Testis (tissue), 2 donors: ENCODE data around the gene CFAP126.

Experiments used
- CTCF ChIP-seq, 3 experiments: fragments of 450-650 bp in 2 of 3; fragments of 200-600 bp in 1 of 3; sonication (generic) in 1 of 3; IDR thresholded peaks; one replicate each; pipeline ENCODE4 v1.5.1; 2016 to 2019; ENCODE audit warnings: antibody characterized with exemption in 3 of 3, mild to moderate bottlenecking in 2 of 3, moderate library complexity in 1 of 3
- POLR2A ChIP-seq: fragments of 450-650 bp; IDR thresholded peaks from one replicate; pipeline ENCODE4 v1.6.1; 2017; ENCODE audit warnings: antibody characterized with exemption, mild to moderate bottlenecking, moderate library complexity

- no peak for TF ChIP-seq POLR2A
- TF ChIP-seq CTCF (IDR thresholded peaks at IDR 0.05) = no peak
Observed at GRCh38 chr1:161365207-161365606, 2.5 kb downstream of the CFAP126 start.
